Thyroid gland (tissue), 4 donors: Measurements from ENCODE around the gene CATSPER4. TPM values are rescaled to one million over a fixed set of nuclear protein-coding genes. Genes with fewer than 3 reads are reported as not detected.

Experiments used
- DNase-seq, 2 donors: peaks; one replicate each; pipeline ENCODE4 v3.0.0-alpha.2; 2019
- H3K27ac ChIP-seq, 3 donors: fragments of 200-600 bp; sonication (generic); 1 replicate in 2 of 3; 2 replicates in 1 of 3; pipeline ENCODE4 v1.5.1; 2016 to 2019; ENCODE audit warnings: mild to moderate bottlenecking in 1 of 3, moderate library complexity in 1 of 3
- H3K27me3 ChIP-seq: fragments of 200-600 bp; sonication (generic); one replicate; pipeline ENCODE4 v1.5.1; 2019
- H3K36me3 ChIP-seq, 2 donors: fragments of 200-600 bp; sonication (generic); one replicate each; pipeline ENCODE4 v1.5.1; 2016 to 2019
- H3K4me1 ChIP-seq, 2 donors: fragments of 200-600 bp; sonication (generic); one replicate each; pipeline ENCODE4 v1.5.1; 2017 to 2019
- H3K4me3 ChIP-seq, 3 donors: fragments of 200-600 bp; sonication (generic); replicated peaks in 1 of 3; 1 replicate in 2 of 3; 2 replicates in 1 of 3; pipeline ENCODE4 v1.5.1; 2016; ENCODE audit warnings: mild to moderate bottlenecking in 1 of 3
- H3K9me3 ChIP-seq: fragments of 200-600 bp; sonication (generic); one replicate; pipeline ENCODE4 v1.5.1; 2017
- CTCF ChIP-seq, 6 experiments: fragments of 200-600 bp in 3 of 6; fragments of 450-650 bp in 3 of 6; sonication (generic) in 3 of 6; IDR thresholded peaks; one replicate each; pipeline ENCODE4 v1.5.1; 2016 to 2019; ENCODE audit warnings: antibody characterized with exemption in 6 of 6, mild to moderate bottlenecking in 2 of 6, inconsistent platforms in 1 of 6, moderate library complexity in 1 of 6
- POLR2A ChIP-seq, 2 donors: fragments of 450-650 bp; IDR thresholded peaks; one replicate each; pipeline ENCODE4 v1.6.1; 2017; ENCODE audit warnings: antibody characterized with exemption in 2 of 2, mild to moderate bottlenecking in 2 of 2, moderate library complexity in 1 of 2
- WGBS, 2 donors: methylation state at CpG; one replicate each; pipeline ENCODE4 v1.1.5; 2017; 5-methylcytosine and 5-hydroxymethylcytosine counted together
- intact Hi-C: fragments of 100-400 bp; cut with DNase I; formaldehyde crosslinking; loops from one replicate; pipeline ENCODE4 v1.15.1; 2023
- total RNA-seq, 4 donors: library from RNA; depleted of rRNA; stranded (reverse); fragments of >200 nt; gene quantifications; one replicate each; pipeline ENCODE4 v1.2.3, GENCODE V29; 2016

The CATSPER4 gene
- total RNA-seq, 4 donors from 2014 or later, result not detected

- 62 to 66% methylated on average over 8 to 9 of the region's 9 CpGs for WGBS, 2 donors
- no peaks in the 10 kb centered on the region for H3K9me3 ChIP-seq
- no peak for TF ChIP-seq CTCF (IDR thresholded peaks at IDR 0.05)
- no peak for TF ChIP-seq POLR2A (IDR thresholded peaks at IDR 0.05)
- H3K27ac ChIP-seq, result peak overlapping the region in 2 of 3 donors; percentile 50 to 61
- H3K4me1 ChIP-seq, result peaks cover 8 to 18% of the 10 kb centered on the region in 2 donors
- H3K36me3 ChIP-seq, result no peaks in the 10 kb centered on the region
- peak in 1 of 2 donors; percentile 13 for DNase-seq
- intact Hi-C loops, result loop anchor here (5.0 kb wide), 1 partner anchor 62 kb away; the partner anchor contains the start of gene CEP85
- H3K27me3 ChIP-seq, result no peaks in the 10 kb centered on the region
- H3K4me3 ChIP-seq, result peak overlapping the region; percentile 56 to 81 (median 58)
Measured at GRCh38 chr1:26170472-26170821, 20.0 kb upstream of the CATSPER4 start.

GRCh38 chr1:26171084-26172072, 19.0 kb upstream of the CATSPER4 start, which contains the start of gene ZNF593OS:
Gene ZNF593OS, minus strand, starts transcription at chr1:26171832. Its CDS starts 171 bp downstream, at chr1:26171661.
- intact Hi-C loops, result loop anchor here (5.0 kb wide), 1 partner anchor 61 kb away; the partner anchor contains the start of gene CEP85
- Histone ChIP-seq H3K36me3 (no peaks in the 10 kb centered on the region), H3K4me3 (peak within 1 kb of the TSS in 1 of 3 donors; percentile 58)

GRCh38 chr1:26175346-26175745, 15.1 kb upstream of the CATSPER4 start:
- Histone ChIP-seq H3K4me3 (no peak overlapping the region), H3K27ac (no peak overlapping the region), H3K27me3 (no peaks in the 10 kb centered on the region), H3K4me1 (peaks cover 18% of the 10 kb centered on the region in 2 donors), H3K9me3 (no peaks in the 10 kb centered on the region), H3K36me3 (no peaks in the 10 kb centered on the region)
- DNase-seq, result no peak
- intact Hi-C loops, result no loop called here
- TF ChIP-seq CTCF (IDR thresholded peaks at IDR 0.05) (no peak), POLR2A (IDR thresholded peaks at IDR 0.05) (no peak)
- 84 to 90% methylated on average over 8 of the region's 8 CpGs for WGBS, 2 donors

More at GRCh38 chr1:26171084-26172072, 19.0 kb upstream of the CATSPER4 start, which contains the start of gene ZNF593OS:
- no peak for DNase-seq
- Histone ChIP-seq H3K4me1 (peaks cover 8 to 18% of the 10 kb centered on the region in 2 donors), H3K27ac (peak within 1 kb of the TSS in 1 of 3 donors; percentile 50), H3K27me3 (no peaks in the 10 kb centered on the region), H3K9me3 (no peaks in the 10 kb centered on the region)
- 89 to 91% methylated on average over 30 to 34 of the region's 34 CpGs for WGBS, 2 donors
- TF ChIP-seq CTCF (IDR thresholded peaks at IDR 0.05) (no peak), POLR2A (IDR thresholded peaks at IDR 0.05) (no peak)

- H3K27me3 ChIP-seq, result no peaks in the 10 kb centered on the region
- H3K9me3 ChIP-seq, result no peaks in the 10 kb centered on the region
- peaks cover 8 to 12% of the 10 kb centered on the region in 2 donors for H3K4me1 ChIP-seq
- intact Hi-C loops, result no loop called here
- peaks cover 2 to 9% of the 10 kb centered on the region in 2 donors for H3K36me3 ChIP-seq
- WGBS, 2 donors, result 29 to 31% methylated on average over 17 to 20 of the region's 21 CpGs
- DNase-seq, result peak; percentile 92 to 93
- H3K27ac ChIP-seq, result peak within 1 kb of the TSS; percentile 44 to 78 (median 71)
- peak within 1 kb of the TSS in 2 of 3 donors; percentile 31 to 55 for H3K4me3 ChIP-seq
- peak in 1 of 6 experiments; percentile 29 for TF ChIP-seq CTCF (IDR thresholded peaks at IDR 0.05)
- peak in 1 of 2 donors; percentile 71 for TF ChIP-seq POLR2A (IDR thresholded peaks at IDR 0.05)
Measured at GRCh38 chr1:26177182-26177684, 13.2 kb upstream of the CATSPER4 start, which contains the start of gene CNKSR1. Gene CNKSR1, plus strand, starts transcription at chr1:26177491. Its CDS starts 57 bp downstream, at chr1:26177548.
